ENCODE results near the gene ELOA. TPM values are rescaled to one million over a fixed set of nuclear protein-coding genes. Genes with fewer than 3 reads are reported as not detected.
"Not testable (repeated sequence)": the region's sequence is repeated elsewhere in the genome, so short reads cannot be mapped to it uniquely, and the experiment has no call there.

Gene ELOA
- total RNA-seq, 3 donors from 2014 or later = 32.9 to 35.5 (median 35.1) TPM

- no peaks in the 10 kb centered on the region for H3K36me3 ChIP-seq (ENCODE audit: low read depth)
- peak; percentile 42 to 75 (median 61) for DNase-seq
- H3K9me3 ChIP-seq = no peaks in the 10 kb centered on the region
- intact Hi-C loops (cut with DNase I, micrococcal nuclease) = no loop called here
- H3K4me1 ChIP-seq (ENCODE audit: low read depth) = peaks cover 27% of the 10 kb centered on the region
- TF ChIP-seq, protein P1, sequence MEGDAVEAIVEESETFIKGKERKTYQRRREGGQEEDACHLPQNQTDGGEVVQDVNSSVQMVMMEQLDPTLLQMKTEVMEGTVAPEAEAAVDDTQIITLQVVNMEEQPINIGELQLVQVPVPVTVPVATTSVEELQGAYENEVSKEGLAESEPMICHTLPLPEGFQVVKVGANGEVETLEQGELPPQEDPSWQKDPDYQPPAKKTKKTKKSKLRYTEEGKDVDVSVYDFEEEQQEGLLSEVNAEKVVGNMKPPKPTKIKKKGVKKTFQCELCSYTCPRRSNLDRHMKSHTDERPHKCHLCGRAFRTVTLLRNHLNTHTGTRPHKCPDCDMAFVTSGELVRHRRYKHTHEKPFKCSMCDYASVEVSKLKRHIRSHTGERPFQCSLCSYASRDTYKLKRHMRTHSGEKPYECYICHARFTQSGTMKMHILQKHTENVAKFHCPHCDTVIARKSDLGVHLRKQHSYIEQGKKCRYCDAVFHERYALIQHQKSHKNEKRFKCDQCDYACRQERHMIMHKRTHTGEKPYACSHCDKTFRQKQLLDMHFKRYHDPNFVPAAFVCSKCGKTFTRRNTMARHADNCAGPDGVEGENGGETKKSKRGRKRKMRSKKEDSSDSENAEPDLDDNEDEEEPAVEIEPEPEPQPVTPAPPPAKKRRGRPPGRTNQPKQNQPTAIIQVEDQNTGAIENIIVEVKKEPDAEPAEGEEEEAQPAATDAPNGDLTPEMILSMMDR (IDR thresholded peaks at IDR 0.05) = no peak
- peak overlapping the region; percentile 49 for H3K4me3 ChIP-seq
- ATAC-seq = peak; percentile 27
Measured at GRCh38 chr1:23791516-23792047, 48.3 kb downstream of the ELOA start.

GRCh38 chr1:23792151-23792945 lies 49.1 kb downstream of the ELOA start:
- H3K36me3 ChIP-seq (ENCODE audit: low read depth) = no peaks in the 10 kb centered on the region
- H3K4me3 ChIP-seq = no peak overlapping the region
- intact Hi-C loops (cut with DNase I, micrococcal nuclease) = no loop called here
- H3K9me3 ChIP-seq = no peaks in the 10 kb centered on the region
- TF ChIP-seq, protein P1 (IDR thresholded peaks at IDR 0.05) = no peak
- peaks cover 30% of the 10 kb centered on the region for H3K4me1 ChIP-seq (ENCODE audit: low read depth)
- ATAC-seq = no peak
- peak in 1 of 3 donors; percentile 62 for DNase-seq

GRCh38 chr1:23793018-23793781 lies 49.9 kb downstream of the ELOA start:
- Histone ChIP-seq H3K9me3 (no peaks in the 10 kb centered on the region), H3K4me1 (ENCODE audit: low read depth) (peaks cover 33% of the 10 kb centered on the region), H3K4me3 (no peak overlapping the region), H3K36me3 (ENCODE audit: low read depth) (no peaks in the 10 kb centered on the region)
- TF ChIP-seq, protein P1 (IDR thresholded peaks at IDR 0.05) = no peak
- peak; percentile 77 to 83 (median 81) for DNase-seq
- peak; percentile 64 for ATAC-seq
- intact Hi-C loops (cut with DNase I, micrococcal nuclease) = no loop called here

DNA sequence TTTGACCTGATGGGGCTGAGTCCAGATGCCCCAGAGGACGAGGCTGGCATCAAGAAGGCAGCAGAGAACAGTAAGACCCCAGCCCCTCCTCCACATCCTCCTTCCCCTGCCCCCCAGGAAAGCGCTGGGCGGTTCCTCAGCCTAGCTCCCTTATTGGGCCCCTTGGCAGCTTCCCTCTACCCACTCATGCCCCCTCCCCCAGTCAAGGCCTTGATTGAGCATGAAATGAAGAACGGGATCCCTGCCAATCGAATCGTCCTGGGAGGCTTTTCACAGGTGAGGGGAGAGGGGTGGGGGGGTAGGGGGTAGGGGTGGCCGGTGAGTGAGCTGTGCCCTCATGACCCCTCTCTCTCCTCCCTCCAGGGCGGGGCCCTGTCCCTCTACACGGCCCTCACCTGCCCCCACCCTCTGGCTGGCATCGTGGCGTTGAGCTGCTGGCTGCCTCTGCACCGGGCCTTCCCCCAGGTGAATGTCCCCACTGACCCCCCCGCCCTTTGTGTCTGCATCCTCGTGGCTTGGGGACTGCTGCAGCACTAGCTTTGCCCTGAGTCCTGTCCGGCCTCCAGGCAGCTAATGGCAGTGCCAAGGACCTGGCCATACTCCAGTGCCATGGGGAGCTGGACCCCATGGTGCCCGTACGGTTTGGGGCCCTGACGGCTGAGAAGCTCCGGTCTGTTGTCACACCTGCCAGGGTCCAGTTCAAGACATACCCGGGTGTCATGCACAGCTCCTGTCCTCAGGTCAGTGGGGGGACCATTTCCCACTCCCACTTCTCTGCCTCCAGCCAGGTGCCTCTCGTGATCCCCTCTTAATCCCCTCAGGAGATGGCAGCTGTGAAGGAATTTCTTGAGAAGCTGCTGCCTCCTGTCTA lies 50.8 kb downstream of the ELOA start:
- DNase-seq (peak in 2 of 3 donors; percentile 49 to 62), ATAC-seq (no peak)

DNA sequence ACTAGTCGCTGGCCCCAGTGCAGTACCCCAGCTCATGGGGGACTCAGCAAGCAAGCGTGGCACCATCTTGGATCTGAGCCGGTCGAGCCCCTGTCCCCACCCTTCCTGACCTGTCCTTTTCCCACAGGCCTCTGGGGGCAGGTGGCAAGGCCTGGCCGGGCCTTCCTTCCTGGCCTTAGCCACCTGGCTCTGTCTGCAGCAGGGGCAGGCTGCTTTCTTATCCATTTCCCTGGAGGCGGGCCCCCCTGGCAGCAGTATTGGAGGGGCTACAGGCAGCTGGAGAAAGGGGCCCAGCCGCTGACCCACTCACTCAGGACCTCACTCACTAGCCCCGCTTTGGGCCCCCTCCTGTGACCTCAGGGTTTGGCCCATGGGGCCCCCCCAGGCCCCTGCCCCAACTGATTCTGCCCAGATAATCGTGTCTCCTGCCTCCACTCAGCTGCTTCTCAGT lies 51.5 kb downstream of the ELOA start:
- DNase-seq = peak in 1 of 3 donors; percentile 51
- H3K4me3 ChIP-seq; ATAC-seq; intact Hi-C loops (cut with DNase I, micrococcal nuclease); H3K9me3 ChIP-seq; H3K36me3 ChIP-seq (ENCODE audit: low read depth): not testable (repeated sequence)
- peaks cover 41% of the 10 kb centered on the region for H3K4me1 ChIP-seq (ENCODE audit: low read depth)

More for the DNA sequence above, 50.8 kb downstream of the ELOA start:
- intact Hi-C loops (cut with DNase I, micrococcal nuclease) = no loop called here
- TF ChIP-seq, protein P1 (IDR thresholded peaks at IDR 0.05) = no peak
- H3K9me3 ChIP-seq = no peaks in the 10 kb centered on the region
- no peak overlapping the region for H3K4me3 ChIP-seq
- peaks cover 37% of the 10 kb centered on the region for H3K4me1 ChIP-seq (ENCODE audit: low read depth)
- no peaks in the 10 kb centered on the region for H3K36me3 ChIP-seq (ENCODE audit: low read depth)

Measured in mucosa of descending colon (tissue), 3 donors.